GM12801 (cell line): ENCODE measurements around the gene MEX3C.

Experiments
- CTCF ChIP-seq: IDR thresholded peaks from one replicate; pipeline ENCODE4 v1.5.1; 2011; ENCODE audit warnings: control low read depth; ENCODE audit not compliant: insufficient read length; ENCODE audit errors: extremely low read depth

The MEX3C gene

GRCh38 chr18:51226587-51227350 lies 29.3 kb upstream of the MEX3C start:
- TF ChIP-seq CTCF, result no peak

GRCh38 chr18:51226068-51226467 lies 28.6 kb upstream of the MEX3C start:
- no peak for TF ChIP-seq CTCF

GRCh38 chr18:51212606-51213005 lies 15.1 kb upstream of the MEX3C start:
- no peak for TF ChIP-seq CTCF

- TF ChIP-seq CTCF, result no peak
These were observed 14.1 kb upstream of the MEX3C start for GRCh38 chr18:51211552-51211951.

- no peak for TF ChIP-seq CTCF
These were observed 445 bp downstream of the MEX3C start for GRCh38 chr18:51196811-51197660.

GRCh38 chr18:51196118-51196810 lies 1.2 kb downstream of the MEX3C start:
- no peak for TF ChIP-seq CTCF

GRCh38 chr18:51195451-51196117 lies 1.9 kb downstream of the MEX3C start:
- TF ChIP-seq CTCF, result no peak
